Right lobe of liver (tissue), 6 donors: ENCODE results near the gene TXNDC2. TPM values are rescaled to one million over a fixed set of nuclear protein-coding genes. Genes with fewer than 3 reads are reported as not detected.
A peak's percentile ranks its signal among the peaks of the same experiment; 100 is the strongest.

Experiments
- ATAC-seq, 4 donors: fragments of 200-7000 bp; cut with Tn5 transposase; one replicate each; pipeline ENCODE4 v1.9.1; 2020; ENCODE audit warnings: mild to moderate bottlenecking in 4 of 4, moderate library complexity in 4 of 4
- DNase-seq, 3 donors: peaks; one replicate each; pipeline ENCODE4 v3.0.0-alpha.2; 2020
- H3K27ac ChIP-seq, 3 donors: fragments of 200-600 bp; one replicate each; pipeline ENCODE4 v1.8.0; 2022
- H3K27me3 ChIP-seq, 2 donors: fragments of 200-600 bp; one replicate each; pipeline ENCODE4 v1.8.0; 2022
- H3K36me3 ChIP-seq, 4 donors: fragments of 200-600 bp; sonication (generic) in 1 of 4; one replicate each; pipeline versions ENCODE4 v1.5.1 to v1.8.0; 2017 to 2022; ENCODE audit warnings: control low read depth in 1 of 4
- H3K4me1 ChIP-seq, 4 donors: fragments of 200-600 bp; sonication (generic) in 1 of 4; one replicate each; pipeline versions ENCODE4 v1.5.1 to v1.8.0; 2017 to 2022; ENCODE audit warnings: control low read depth in 1 of 4
- H3K4me3 ChIP-seq, 3 donors: fragments of 200-600 bp; one replicate each; pipeline ENCODE4 v1.8.0; 2022
- H3K9me3 ChIP-seq, 4 donors: fragments of 200-600 bp; sonication (generic) in 1 of 4; one replicate each; pipeline versions ENCODE4 v1.5.1 to v1.8.0; 2017 to 2022; ENCODE audit warnings: control low read depth in 1 of 4
- POLR2A ChIP-seq: fragments of 450-650 bp; IDR thresholded peaks from one replicate; pipeline ENCODE4 v1.6.1; 2017; ENCODE audit warnings: antibody characterized with exemption, mild to moderate bottlenecking
- WGBS: methylation state at CpG from one replicate; pipeline ENCODE4 v1.1.6; 2018; ENCODE audit warnings: low coverage, low lambda C conversion rate; ENCODE audit not compliant: insufficient coverage; ENCODE audit errors: missing lambda C conversion rate; 5-methylcytosine and 5-hydroxymethylcytosine counted together
- intact Hi-C, 2 donors: fragments of 100-400 bp; cut with DNase I; formaldehyde crosslinking; loops; one replicate each; pipeline versions ENCODE4 v1.11.2 to v1.14.1; 2022
- small RNA-seq, 2 experiments: library from RNA; depleted of rRNA; stranded (forward); fragments of <200 nt; gene quantifications; one replicate each; pipeline ENCODE3, GENCODE V24; 2016
- total RNA-seq, 6 experiments: library from RNA; depleted of rRNA in 2 of 6; stranded (reverse); fragments of >200 nt in 2 of 6; fragmentation: NEBNext Ultra II Directional in 3 of 6; extraction: Animal tissue kit (Norgen Biotek cat#: 25700) in 3 of 6; gene quantifications; one replicate each; pipeline versions ENCODE4 v1.1.0 to v1.2.4, GENCODE V29; 2016 to 2023
- TF ChIP-seq, protein P1 (sequence below), 4 donors: fragments of 200-600 bp in 3 of 4; fragments of 450-650 bp in 1 of 4; IDR thresholded peaks; one replicate each; pipeline versions ENCODE4 v1.5.1 to v1.8.0; 2016 to 2022; ENCODE audit warnings: antibody characterized with exemption in 4 of 4, mild to moderate bottlenecking in 2 of 4
- donor health status: DM: no; HTN: yes; CAD: no.
- donor health status: DM: no; HTN: no; CAD: no.
- donor health status: DM: no; HTN: no; CAD: no.
- donor health status: DM: no; HTN: yes; CAD: no.
- donor health status: DM: no; HTN: yes; CAD: no.

Gene TXNDC2
- total RNA-seq, 6 experiments from 2014 or later: not detected

DNA sequence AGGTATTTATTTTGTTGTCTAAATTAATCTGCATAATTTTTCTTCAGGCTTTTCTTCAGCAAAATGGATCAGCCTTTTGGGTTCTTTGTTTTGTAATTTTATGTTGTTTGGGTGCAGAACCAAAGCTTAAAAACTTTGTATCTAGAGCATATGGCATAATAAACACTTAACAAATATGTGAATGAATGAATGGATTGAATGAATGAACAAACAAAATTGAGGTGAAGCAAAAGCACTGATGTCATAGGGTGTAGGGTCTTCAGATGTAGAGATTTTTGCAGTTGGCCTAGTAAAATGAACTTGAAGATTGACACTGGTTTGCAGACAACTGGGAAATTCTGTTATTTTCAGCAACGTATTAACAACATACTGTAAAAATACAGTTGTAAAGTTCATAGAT lies 45.4 kb downstream of the TXNDC2 start:
- DNase-seq (no peak), ATAC-seq (no peak)
- TF ChIP-seq, protein P1, sequence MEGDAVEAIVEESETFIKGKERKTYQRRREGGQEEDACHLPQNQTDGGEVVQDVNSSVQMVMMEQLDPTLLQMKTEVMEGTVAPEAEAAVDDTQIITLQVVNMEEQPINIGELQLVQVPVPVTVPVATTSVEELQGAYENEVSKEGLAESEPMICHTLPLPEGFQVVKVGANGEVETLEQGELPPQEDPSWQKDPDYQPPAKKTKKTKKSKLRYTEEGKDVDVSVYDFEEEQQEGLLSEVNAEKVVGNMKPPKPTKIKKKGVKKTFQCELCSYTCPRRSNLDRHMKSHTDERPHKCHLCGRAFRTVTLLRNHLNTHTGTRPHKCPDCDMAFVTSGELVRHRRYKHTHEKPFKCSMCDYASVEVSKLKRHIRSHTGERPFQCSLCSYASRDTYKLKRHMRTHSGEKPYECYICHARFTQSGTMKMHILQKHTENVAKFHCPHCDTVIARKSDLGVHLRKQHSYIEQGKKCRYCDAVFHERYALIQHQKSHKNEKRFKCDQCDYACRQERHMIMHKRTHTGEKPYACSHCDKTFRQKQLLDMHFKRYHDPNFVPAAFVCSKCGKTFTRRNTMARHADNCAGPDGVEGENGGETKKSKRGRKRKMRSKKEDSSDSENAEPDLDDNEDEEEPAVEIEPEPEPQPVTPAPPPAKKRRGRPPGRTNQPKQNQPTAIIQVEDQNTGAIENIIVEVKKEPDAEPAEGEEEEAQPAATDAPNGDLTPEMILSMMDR (IDR thresholded peaks at IDR 0.05): no peak
- no peak for TF ChIP-seq POLR2A
- peaks cover 0 to 37% (median 6%) of the 10 kb centered on the region in 4 donors for H3K4me1 ChIP-seq
- 28% methylated on average over 1 of the region's 1 CpG for WGBS
- H3K9me3 ChIP-seq: no peaks in the 10 kb centered on the region
- intact Hi-C loops: no loop called here
- H3K4me3 ChIP-seq: no peak overlapping the region
- H3K27ac ChIP-seq: no peak overlapping the region
- no peaks in the 10 kb centered on the region for H3K27me3 ChIP-seq
- peaks cover 0 to 6% (median 0%) of the 10 kb centered on the region in 4 donors for H3K36me3 ChIP-seq

GRCh38 chr18:9931678-9932077 lies 45.9 kb downstream of the TXNDC2 start:
- WGBS: 23% methylated on average over 5 of the region's 5 CpGs
- H3K36me3 ChIP-seq: peaks cover 0 to 12% (median 0%) of the 10 kb centered on the region in 4 donors
- H3K4me1 ChIP-seq: peaks cover 0 to 32% (median 3%) of the 10 kb centered on the region in 4 donors
- TF ChIP-seq, protein P1 (IDR thresholded peaks at IDR 0.05): no peak
- TF ChIP-seq POLR2A: no peak
- H3K4me3 ChIP-seq: no peak overlapping the region
- no peaks in the 10 kb centered on the region for H3K9me3 ChIP-seq
- no peaks in the 10 kb centered on the region for H3K27me3 ChIP-seq
- peak; percentile 61 to 82 (median 74) for ATAC-seq
- intact Hi-C loops: no loop called here
- DNase-seq: no peak
- no peak overlapping the region for H3K27ac ChIP-seq

DNA sequence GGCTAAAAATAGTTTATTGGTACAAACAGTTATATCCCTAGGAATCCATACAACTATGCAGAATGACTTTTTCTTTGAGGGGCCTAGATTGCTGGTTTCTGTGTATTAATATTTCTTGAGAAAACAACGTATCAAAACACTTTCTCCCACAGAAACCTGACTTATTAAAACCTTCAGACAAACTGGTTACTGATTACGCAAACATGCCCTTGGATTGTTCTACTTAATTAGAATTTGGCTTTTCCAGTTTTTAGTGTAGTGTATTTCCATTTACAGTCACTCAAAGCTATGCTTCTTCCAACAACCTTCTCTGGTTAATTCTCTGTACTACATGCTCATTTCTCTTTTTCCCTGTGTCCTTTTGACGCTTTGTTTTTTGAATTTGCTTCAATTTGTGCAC lies 48.1 kb downstream of the TXNDC2 start:
- TF ChIP-seq POLR2A: no peak
- TF ChIP-seq, protein P1 (IDR thresholded peaks at IDR 0.05): no peak
- H3K4me1 ChIP-seq: peaks cover 0 to 19% (median 0%) of the 10 kb centered on the region in 4 donors

GRCh38 chr18:9934274-9934673 lies 48.5 kb downstream of the TXNDC2 start:
- WGBS: 86% methylated on average over 3 of the region's 3 CpGs
- H3K36me3 ChIP-seq: peaks cover 0 to 33% (median 3%) of the 10 kb centered on the region in 4 donors
- H3K4me1 ChIP-seq: peaks cover 0 to 20% (median 0%) of the 10 kb centered on the region in 4 donors
- H3K27ac ChIP-seq: no peak overlapping the region
- H3K9me3 ChIP-seq: no peaks in the 10 kb centered on the region
- no peak for TF ChIP-seq POLR2A
- TF ChIP-seq, protein P1 (IDR thresholded peaks at IDR 0.05): no peak
- DNase-seq (no peak), ATAC-seq (no peak)
- intact Hi-C loops: no loop called here
- no peak overlapping the region for H3K4me3 ChIP-seq
- no peaks in the 10 kb centered on the region for H3K27me3 ChIP-seq

More for the DNA sequence above, 48.1 kb downstream of the TXNDC2 start:
- DNase-seq (no peak), ATAC-seq (no peak)
- no peaks in the 10 kb centered on the region for H3K27me3 ChIP-seq
- intact Hi-C loops: no loop called here
- H3K9me3 ChIP-seq: no peaks in the 10 kb centered on the region
- 77% methylated on average over 3 of the region's 3 CpGs for WGBS
- no peak overlapping the region for H3K4me3 ChIP-seq
- no peak overlapping the region for H3K27ac ChIP-seq
- H3K36me3 ChIP-seq: peaks cover 0 to 33% (median 3%) of the 10 kb centered on the region in 4 donors

Small RNA genes lying within 50 kb of the gene (small RNA-seq; reads per million reads assigned to genes)
- 0 reads per million in 2 experiments for gene RNA5SP449
- gene RNA5SP450: 5.0 to 18.5 reads per million in 2 experiments

Other genes starting within 250 kb of the TXNDC2 start
- gene RAB31, start 177.7 kb upstream of the TXNDC2 start, total RNA-seq: 10 to 100 TPM in 1 of 6 experiments, 1 to 10 TPM in 5; 3.0 to 14.3 (median 5.4) TPM
- 100 to 1,000 TPM in 2 of 6 experiments, 10 to 100 TPM in 4; 69.6 to 149 (median 90.7) TPM for gene VAPA, start 28.0 kb downstream of the TXNDC2 start, total RNA-seq